ENCODE measurements around the gene NOG.

The NOG gene

GRCh38 chr17:56597495-56597990 lies 4.0 kb downstream of the NOG start:
- DNase-seq, result peak; percentile 47

DNA sequence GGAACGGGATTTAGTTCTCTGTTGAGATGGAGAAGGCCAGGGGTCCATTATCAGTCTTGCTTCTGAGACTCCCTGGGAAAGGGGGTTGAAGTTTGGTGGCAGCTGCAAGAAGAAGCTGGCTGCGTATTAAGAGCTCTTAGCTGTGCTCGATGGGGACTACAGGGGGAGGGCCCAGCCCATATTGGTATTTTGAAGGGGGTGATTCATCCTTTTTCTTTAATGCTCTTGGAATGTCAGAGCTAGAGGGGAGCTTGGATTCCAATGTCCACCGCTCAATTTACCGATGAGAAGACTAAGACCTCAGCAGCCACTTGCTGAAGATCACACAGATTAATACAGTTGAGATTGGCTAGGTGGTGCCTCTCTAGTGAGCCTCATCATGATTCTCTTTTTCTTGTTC lies 5.0 kb downstream of the NOG start:
- no peak for DNase-seq

GRCh38 chr17:56599088-56599487 lies 5.6 kb downstream of the NOG start:
- DNase-seq, result no peak

GRCh38 chr17:56599566-56599965 lies 6.1 kb downstream of the NOG start:
- DNase-seq, result no peak

DNA sequence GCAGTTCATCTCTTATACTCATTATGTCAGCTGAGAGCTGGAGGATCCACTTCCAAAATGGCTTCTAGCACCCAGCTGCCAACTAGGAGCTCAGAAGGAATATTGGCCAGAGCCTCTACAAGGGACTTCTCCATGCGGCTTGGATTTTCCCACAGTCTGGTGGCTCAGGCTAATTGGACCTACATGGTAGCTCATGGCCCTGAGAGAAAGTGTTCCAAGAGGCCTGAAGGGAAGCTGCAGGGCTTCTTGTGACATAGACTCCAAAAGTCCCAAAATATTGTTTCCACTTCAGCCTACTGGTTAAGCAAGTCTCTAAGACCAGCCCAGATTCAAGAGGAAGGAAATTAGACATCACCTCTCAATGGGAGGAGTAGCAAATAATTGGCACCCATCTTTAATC lies 6.8 kb downstream of the NOG start:
- DNase-seq, result no peak

DNA sequence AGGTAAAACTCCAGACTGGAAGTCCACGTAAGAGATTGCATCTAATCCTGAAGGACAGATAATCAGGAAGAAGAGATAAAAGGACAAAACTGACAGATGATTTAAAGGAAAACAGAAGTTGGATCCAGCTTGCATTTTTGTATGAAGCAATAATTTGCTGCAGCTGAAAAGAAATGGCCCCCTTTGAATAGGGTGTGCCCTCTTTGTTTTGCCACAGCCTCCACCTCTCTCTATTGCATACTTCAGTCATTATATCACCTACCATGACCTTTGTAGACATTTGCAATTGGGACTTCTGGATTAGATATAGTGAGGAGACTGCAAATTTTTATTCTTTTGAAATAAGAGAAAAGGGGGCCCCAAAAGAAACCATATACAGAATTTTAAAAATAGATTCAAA lies 8.1 kb downstream of the NOG start:
- DNase-seq, result no peak

GRCh38 chr17:56602292-56603130 lies 9.0 kb downstream of the NOG start:
- DNase-seq, result no peak

DNA sequence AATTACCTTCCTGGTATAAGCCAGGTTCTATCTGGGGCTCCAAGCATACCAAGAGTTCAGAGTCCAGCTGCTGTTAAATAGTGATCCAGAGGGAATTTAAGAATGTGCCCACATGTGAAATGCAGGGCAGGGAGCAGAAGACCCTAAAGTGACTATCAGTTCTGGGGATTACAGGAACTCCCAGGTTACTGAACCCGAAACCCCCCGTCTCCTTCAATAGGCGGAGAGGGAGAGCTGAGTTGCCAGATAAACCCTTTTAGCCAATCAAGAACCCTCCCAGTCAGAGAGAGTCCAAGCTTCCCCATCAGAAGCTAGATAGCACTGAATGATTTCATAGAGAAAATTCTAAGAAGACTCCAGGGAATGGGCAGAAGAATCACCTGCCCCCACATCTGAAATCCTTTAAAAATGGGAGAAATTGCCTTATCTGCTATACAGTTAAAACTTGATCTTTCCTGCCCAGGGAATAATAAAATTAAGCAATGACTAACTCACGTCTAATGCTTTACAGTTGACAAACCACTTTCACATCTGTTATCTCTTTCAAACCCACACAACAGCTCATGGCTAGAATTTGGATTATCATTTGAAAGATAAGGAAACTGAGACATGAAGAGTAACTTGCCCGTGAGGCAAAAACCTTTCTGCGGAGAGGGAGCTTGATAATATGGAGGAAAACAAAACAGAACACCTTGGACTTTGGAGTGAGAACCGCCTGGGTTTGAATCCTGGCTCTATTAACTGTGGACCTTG lies 10.2 kb downstream of the NOG start:
- DNase-seq, result no peak

DNA sequence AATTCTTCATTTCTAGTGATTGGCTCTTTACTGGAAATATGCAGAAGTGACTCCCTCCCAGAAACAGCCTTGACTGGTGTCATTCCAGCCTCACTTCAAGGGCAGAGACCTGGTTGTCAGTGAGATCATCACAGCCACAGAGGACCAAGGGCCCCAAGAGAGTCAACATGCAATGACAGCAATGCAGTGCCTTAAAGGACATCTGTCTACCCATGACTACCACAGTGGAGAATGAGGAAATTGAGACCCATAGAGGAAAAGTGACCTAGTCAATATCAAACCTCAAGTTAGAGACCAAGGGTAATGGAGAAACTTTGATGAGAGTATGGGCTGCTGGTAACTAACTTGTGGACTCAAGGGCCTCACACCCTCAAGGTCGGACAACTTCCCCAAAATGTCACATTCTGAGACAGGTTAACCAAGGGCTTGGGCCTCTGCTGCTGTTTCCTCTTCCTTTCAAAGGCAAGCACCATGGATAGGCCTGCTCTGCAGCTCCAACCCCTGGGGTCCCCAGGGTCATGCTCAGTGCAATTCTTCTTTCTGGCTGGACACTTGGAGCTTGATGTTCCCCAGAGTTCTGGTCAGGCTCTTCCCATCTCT lies 11.3 kb downstream of the NOG start:
- DNase-seq, result no peak

- DNase-seq, result no peak
These were observed 15.4 kb downstream of the NOG start for GRCh38 chr17:56608944-56609343.

DNA sequence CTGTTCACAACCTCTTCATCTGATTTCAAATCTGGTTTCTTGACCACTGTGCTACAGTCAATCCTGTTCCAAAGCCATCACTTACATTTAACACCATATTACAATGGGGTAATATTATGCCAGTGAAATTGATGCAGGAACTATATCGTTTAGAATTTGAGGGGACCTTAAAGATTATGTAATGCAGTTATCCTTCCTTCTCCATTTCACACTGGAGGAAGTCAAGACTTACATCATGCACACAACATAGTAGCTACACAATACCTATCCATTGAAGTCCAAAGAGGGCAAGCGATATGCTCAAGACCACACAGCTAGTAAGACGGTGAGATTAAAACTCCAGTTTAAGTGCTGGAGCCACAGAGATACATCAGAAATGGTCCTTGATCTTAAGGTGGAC lies 16.8 kb downstream of the NOG start:
- no peak for DNase-seq

GRCh38 chr17:56613131-56613530 lies 19.6 kb downstream of the NOG start:
- DNase-seq, result no peak

- DNase-seq, result no peak
These were observed 21.0 kb downstream of the NOG start for GRCh38 chr17:56614522-56614921.

DNA sequence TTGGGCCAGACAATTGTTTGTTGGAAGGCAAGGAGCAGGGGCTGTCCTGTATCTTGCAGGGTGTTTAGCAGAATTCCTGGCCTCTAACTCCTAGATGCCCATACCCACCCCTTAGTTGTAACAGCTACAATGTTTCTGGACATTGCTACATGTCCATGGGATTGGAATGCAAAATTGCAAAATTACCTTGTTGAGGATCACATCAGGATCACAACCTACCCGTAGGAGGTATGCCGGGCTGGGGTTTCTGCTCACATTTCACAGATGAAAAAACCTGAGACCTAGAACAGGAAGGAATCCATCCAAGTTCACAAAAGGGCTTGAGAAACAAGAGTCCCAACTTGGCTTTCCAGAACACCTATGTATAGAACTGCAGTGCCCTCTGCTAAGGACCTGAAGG lies 22.7 kb downstream of the NOG start:
- DNase-seq, result no peak

DNA sequence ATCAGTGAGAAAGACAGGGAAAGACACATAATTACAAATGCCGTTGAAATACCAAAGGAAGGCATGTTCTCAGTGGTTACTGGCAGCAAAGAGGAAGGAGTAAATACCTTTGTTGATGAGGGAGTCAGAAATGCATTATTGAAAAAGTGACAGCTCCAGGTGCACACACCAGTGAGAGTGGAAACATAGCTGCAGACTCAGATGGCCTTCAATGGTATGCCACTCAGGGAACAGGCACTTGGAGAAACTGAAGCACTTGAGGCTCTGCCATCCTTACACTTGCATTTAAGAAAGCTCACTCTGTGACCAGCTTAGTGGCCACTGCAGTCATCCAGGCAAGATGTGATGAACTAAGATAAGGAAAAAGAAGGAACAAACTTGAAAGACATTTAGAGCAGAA lies 29.9 kb downstream of the NOG start:
- DNase-seq, result no peak

- DNase-seq, result no peak
These were observed 30.8 kb downstream of the NOG start for GRCh38 chr17:56624309-56624708.

DNA sequence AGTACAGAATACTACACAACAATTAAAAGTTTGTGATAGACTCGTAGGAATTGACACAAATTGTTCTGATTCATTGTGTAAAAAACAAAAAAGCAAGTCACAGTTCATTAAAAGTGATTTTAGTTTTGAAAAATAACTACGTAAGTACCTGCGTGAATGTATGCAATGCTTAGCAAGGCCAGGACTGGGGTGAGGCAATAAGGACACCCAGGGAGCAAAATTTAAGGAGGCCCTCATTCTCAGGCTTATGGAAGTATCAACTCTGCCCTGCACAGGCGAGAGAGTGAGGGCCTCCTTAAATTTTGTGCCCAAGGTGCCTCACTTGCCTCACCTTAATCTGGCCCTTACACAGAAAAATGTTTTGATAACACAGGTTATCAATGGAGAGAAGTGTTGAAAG lies 31.4 kb downstream of the NOG start:
- DNase-seq, result no peak

DNA sequence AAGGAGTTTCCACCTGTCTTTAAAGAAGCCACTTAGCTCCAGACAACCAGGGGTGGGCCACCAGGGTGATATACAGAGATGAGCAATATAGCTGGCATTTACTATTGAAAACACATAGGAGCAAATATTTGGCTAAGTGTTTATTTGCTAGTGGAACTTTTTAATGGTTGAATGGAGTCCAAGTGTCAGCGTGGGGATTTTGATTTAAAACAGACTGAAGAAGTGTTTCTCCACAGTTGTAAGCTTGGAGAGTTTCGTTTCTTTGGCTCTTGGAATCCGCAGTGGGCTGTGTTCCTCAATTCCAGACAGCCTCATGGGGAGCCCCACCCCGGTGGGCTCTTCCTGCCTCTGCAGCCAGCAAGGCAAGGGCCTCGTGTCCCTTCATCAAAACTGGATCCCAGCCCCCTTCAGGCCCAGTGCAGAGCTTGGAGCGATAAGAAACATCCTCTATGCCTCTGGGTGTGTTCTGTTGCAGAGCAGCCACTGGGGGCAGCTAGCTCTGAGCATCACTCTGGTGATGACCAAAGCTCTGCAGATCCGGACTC lies 36.1 kb downstream of the NOG start:
- no peak for DNase-seq

DNA sequence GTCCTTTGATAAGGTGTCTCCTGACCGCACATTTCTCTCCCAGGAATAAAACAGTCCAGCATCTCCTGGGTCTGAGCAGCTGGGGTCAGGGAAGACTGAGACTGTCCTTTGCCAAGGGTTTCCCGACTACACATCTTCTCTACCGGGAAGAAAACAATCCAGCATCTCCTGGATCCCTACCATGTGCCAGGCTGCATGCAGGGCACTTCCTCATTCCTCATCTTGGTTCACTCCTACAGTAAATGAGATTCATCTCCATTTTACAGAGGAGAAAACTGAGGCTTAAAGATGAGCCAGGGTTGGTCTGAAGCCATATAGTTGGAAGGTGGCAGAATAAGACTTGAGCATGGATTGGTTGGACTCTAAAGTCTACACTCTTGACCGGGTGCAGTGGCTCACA lies 36.7 kb downstream of the NOG start:
- DNase-seq, result no peak

DNA sequence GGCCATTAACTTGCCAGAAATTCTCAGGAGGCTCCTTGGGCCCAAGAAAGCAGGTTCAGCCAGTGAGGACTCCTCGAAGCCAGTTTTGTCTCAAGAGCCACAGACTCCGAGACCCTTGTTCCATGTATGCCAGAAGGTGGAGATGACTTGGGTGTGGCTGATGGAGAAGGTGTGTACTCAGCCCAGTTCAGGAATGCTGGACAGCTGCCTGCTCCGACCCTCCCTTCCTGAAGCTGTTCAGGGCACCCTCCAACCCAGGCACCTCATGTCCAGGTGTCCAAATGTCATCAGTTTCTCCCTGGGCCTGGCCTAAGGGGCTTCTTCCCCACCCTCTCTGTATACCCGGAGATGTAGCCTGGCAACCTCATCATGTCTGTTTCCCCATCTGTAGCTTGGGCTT lies 40.2 kb downstream of the NOG start:
- no peak for DNase-seq

DNA sequence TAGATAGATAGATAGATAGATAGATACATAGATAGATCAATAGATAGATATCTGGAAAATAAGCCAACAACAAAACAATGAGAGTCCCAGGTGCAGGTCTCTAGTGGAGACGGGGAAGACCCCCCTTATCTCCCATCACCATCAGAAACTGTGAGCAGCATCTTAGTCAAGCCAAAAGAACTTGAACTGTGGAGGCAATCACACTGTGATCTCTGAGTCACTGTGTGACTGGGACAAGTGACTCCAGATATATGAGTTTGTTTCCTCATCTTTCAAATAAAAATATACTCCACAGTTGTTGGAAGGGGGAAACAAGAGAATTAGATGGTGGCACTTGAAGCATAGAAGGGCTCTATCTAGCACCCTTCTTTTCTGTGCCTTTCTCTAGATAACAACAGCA lies 42.1 kb downstream of the NOG start:
- DNase-seq, result no peak

GRCh38 chr17:56636265-56636664 lies 42.8 kb downstream of the NOG start:
- no peak for DNase-seq

- no peak for DNase-seq
These were observed 43.8 kb downstream of the NOG start for GRCh38 chr17:56637254-56637653.

- DNase-seq, result no peak
These were observed 45.1 kb downstream of the NOG start for GRCh38 chr17:56638591-56639051.
